GM12878 (cell line): ENCODE data around the gene SMPD1. TPM values are rescaled to one million over a fixed set of nuclear protein-coding genes. Genes with fewer than 3 reads are reported as not detected.

Source experiments
- ATAC-seq: fragments of 200-7000 bp; cut with Tn5 transposase; 3 replicates; pipeline ENCODE4 v1.9.1; 2020; ENCODE audit warnings: mild to moderate bottlenecking, moderate library complexity
- BruUV-seq: library from RNA; stranded (reverse); fragments of 400-500 nt; replicated peaks from 2 replicates; lab custom pipeline; 2021; lab: Mats Ljungman, UMichigan
- CTCF ChIA-PET: fragments of 300-600 bp; sonication (Branson Sonifier 250); formaldehyde crosslinking; extraction: SDS; loops from one replicate; lab custom pipeline; 2021; ENCODE audit warnings: inconsistent platforms; lab: Yijun Ruan, JAX
- POLR2A ChIA-PET: fragments of 350-600 bp; formaldehyde crosslinking; extraction: SDS; loops from one replicate; lab custom pipeline; 2021; ENCODE audit warnings: inconsistent platforms; lab: Charles Lee
- RAD21 ChIA-PET: fragments of 300-600 bp; sonication (Branson Sonifier 250); formaldehyde crosslinking; loops from one replicate; lab custom pipeline; 2023; ENCODE audit warnings: antibody characterized with exemption; ENCODE audit not compliant: unreplicated experiment; lab: Charles Lee
- SMC1A ChIA-PET: fragments of 300-600 bp; sonication (Branson Sonifier 250); formaldehyde crosslinking; loops from one replicate; lab custom pipeline; 2023; ENCODE audit not compliant: unreplicated experiment, uncharacterized antibody; lab: Charles Lee
- DNase-seq: peaks from one replicate; pipeline ENCODE4 v3.0.0-alpha.2; 2011; ENCODE audit warnings: low read depth, low spot score
- FAIRE-seq: peaks from 3 replicates; lab custom pipeline; 2011; peaks lifted over from hg19 to GRCh38; lab: Jason Lieb, UNC
- H2AFZ ChIP-seq: 2 replicates; pipeline ENCODE4 v1.6.0; 2011; ENCODE audit warnings: low read depth, low read length, control low read depth; ENCODE audit not compliant: control insufficient read depth
- H3K27ac ChIP-seq: 2 replicates; pipeline ENCODE4 v1.5.1; 2011; ENCODE audit warnings: control low read depth; ENCODE audit not compliant: control insufficient read depth, insufficient read depth
- H3K27me3 ChIP-seq, 2 experiments: replicated peaks in 1 of 2; 2 replicates each; pipeline versions ENCODE4 v1.6.0 to v1.6.1; 2011; ENCODE audit warnings: low read length in 1 of 2; ENCODE audit not compliant: control insufficient read depth in 2 of 2, insufficient read depth in 2 of 2
- H3K36me3 ChIP-seq, 2 experiments: 2 replicates each; pipeline ENCODE4 v1.5.1; 2011; ENCODE audit warnings: low read length in 1 of 2; ENCODE audit not compliant: control insufficient read depth in 2 of 2, insufficient read depth in 2 of 2
- H3K4me1 ChIP-seq: 2 replicates; pipeline ENCODE4 v1.6.1; 2011; ENCODE audit warnings: mild to moderate bottlenecking, low read length, moderate library complexity, mixed read lengths; ENCODE audit not compliant: control insufficient read depth, insufficient read depth
- H3K4me2 ChIP-seq: 2 replicates; pipeline ENCODE4 v1.6.0; 2011; ENCODE audit warnings: control low read depth; ENCODE audit not compliant: control insufficient read depth, insufficient read depth
- H3K4me3 ChIP-seq: fragments of 200-600 bp; sonication (generic); 2 replicates; pipeline ENCODE4 v1.5.1; 2016
- H3K79me2 ChIP-seq: 2 replicates; pipeline ENCODE4 v1.6.0; 2011; ENCODE audit warnings: low read length; ENCODE audit not compliant: control insufficient read depth, insufficient read depth
- H3K9ac ChIP-seq: 2 replicates; pipeline ENCODE4 v1.8.0; 2011; ENCODE audit warnings: low read length, control low read depth, mixed read lengths; ENCODE audit not compliant: control insufficient read depth, insufficient read depth
- H3K9me3 ChIP-seq: replicated peaks from 3 replicates; pipeline ENCODE4 v1.5.1; 2011; ENCODE audit warnings: mild to moderate bottlenecking, low read length; ENCODE audit not compliant: control insufficient read depth, insufficient read depth
- H4K20me1 ChIP-seq: 2 replicates; pipeline ENCODE4 v1.6.0; 2011; ENCODE audit not compliant: control insufficient read depth, insufficient read depth
- CEBPB ChIP-seq, 2 experiments: fragments of 150-350 bp in 1 of 2; IDR thresholded peaks; 2 replicates each; pipeline ENCODE4 v1.6.1; 2012 to 2014; ENCODE audit warnings: low read depth in 2 of 2, low read length in 2 of 2, borderline replicate concordance in 1 of 2, inconsistent platforms in 1 of 2
- CREM ChIP-seq: IDR thresholded peaks from 2 replicates; pipeline ENCODE4 v1.6.1; 2014; ENCODE audit warnings: antibody characterized with exemption, low read depth
- EED ChIP-seq: sonication (generic); IDR thresholded peaks from 2 replicates; pipeline ENCODE4 v1.6.1; 2016; ENCODE audit warnings: antibody characterized with exemption, low read depth
- ETV6 ChIP-seq, 2 experiments: fragments of 450-650 bp in 1 of 2; IDR thresholded peaks in 1 of 2; conservative IDR thresholded peaks in 1 of 2; 2 replicates each; pipeline ENCODE4 v1.6.1; 2014; ENCODE audit warnings: antibody characterized with exemption in 1 of 2, borderline replicate concordance in 1 of 2, low read depth in 1 of 2, mild to moderate bottlenecking in 1 of 2, moderate library complexity in 1 of 2
- HDAC2 ChIP-seq: fragments of 200-600 bp; sonication (generic); IDR thresholded peaks from 2 replicates; pipeline ENCODE4 v1.6.1; 2017
- NR2C1 ChIP-seq: fragments of 450-650 bp; IDR thresholded peaks from 2 replicates; pipeline ENCODE4 v1.6.1; 2017; ENCODE audit warnings: antibody characterized with exemption, mild to moderate bottlenecking, moderate library complexity
- NR2C2 ChIP-seq: IDR thresholded peaks from 2 replicates; pipeline ENCODE4 v1.6.1; 2011; ENCODE audit warnings: borderline replicate concordance, low read depth; ENCODE audit not compliant: control insufficient read depth, insufficient read length
- PRDM15 ChIP-seq: fragments of 450-650 bp; formaldehyde crosslinking; IDR thresholded peaks from 2 replicates; pipeline ENCODE4 v1.4.0; 2020; ENCODE audit warnings: mild to moderate bottlenecking, moderate library complexity
- RFX5 ChIP-seq: IDR thresholded peaks from 2 replicates; pipeline ENCODE4 v1.6.1; 2011; ENCODE audit warnings: low read depth, low read length, improper control_type of control experiment
- ZNF384 ChIP-seq: IDR thresholded peaks from 2 replicates; pipeline ENCODE4 v1.6.1; 2012; ENCODE audit warnings: low read depth, mild to moderate bottlenecking, low read length, improper control_type of control experiment, borderline replicate concordance
- WGBS: methylation state at CpG from one replicate; pipeline ENCODE4 v1.1.6; 2016; ENCODE audit warnings: low lambda C conversion rate; ENCODE audit not compliant: insufficient replicate concordance, insufficient coverage; ENCODE audit errors: missing lambda C conversion rate; 5-methylcytosine and 5-hydroxymethylcytosine counted together
- in situ Hi-C: fragments of 300-500 bp; cut with MboI; formaldehyde crosslinking; loops from 9 replicates; pipeline ENCODE4 v1.14.3; 2018; ENCODE audit warnings: mixed read lengths
- intact Hi-C: fragments of 100-400 bp; cut with micrococcal nuclease; formaldehyde crosslinking; loops from one replicate; pipeline ENCODE4 v1.14.2; 2022; ENCODE audit not compliant: unreplicated experiment
- polyA plus RNA-seq, 11 experiments: library from polyadenylated mRNA; depleted of rRNA in 4 of 11; unstranded in 6 of 11; stranded (reverse) in 5 of 11; fragments of >200 nt; fragmentation: Nextera tagmentation in 4 of 11; fragmentation: Illumina TruSeq in 1 of 11; extraction: Ambion mirVana in 4 of 11; extraction: Trizol in 1 of 11; gene quantifications; 1 replicate in 1 of 11; 2 replicates in 10 of 11; pipeline versions ENCODE4 v1.2.1 to v1.2.3, GENCODE V29; 2011 to 2016; ENCODE audit warnings: inconsistent platforms in 2 of 11, missing spikeins in 2 of 11, low read depth in 1 of 11
- total RNA-seq, 4 experiments: library from RNA; depleted of rRNA in 3 of 4; stranded (reverse); fragments of >200 nt in 3 of 4; fragmentation: Illumina TruSeq in 1 of 4; extraction: Trizol in 1 of 4; gene quantifications; 2 replicates each; pipeline versions ENCODE4 v1.2.1 to v1.2.3, GENCODE V29; 2013 to 2021

SMPD1 gene
- total and polyA plus RNA-seq, 10 of the 15 experiments (the other 5 are each of a cell fraction or from before 2014, with no cell fraction given), result 1.4 to 13.7 (median 6.2) TPM

DNA sequence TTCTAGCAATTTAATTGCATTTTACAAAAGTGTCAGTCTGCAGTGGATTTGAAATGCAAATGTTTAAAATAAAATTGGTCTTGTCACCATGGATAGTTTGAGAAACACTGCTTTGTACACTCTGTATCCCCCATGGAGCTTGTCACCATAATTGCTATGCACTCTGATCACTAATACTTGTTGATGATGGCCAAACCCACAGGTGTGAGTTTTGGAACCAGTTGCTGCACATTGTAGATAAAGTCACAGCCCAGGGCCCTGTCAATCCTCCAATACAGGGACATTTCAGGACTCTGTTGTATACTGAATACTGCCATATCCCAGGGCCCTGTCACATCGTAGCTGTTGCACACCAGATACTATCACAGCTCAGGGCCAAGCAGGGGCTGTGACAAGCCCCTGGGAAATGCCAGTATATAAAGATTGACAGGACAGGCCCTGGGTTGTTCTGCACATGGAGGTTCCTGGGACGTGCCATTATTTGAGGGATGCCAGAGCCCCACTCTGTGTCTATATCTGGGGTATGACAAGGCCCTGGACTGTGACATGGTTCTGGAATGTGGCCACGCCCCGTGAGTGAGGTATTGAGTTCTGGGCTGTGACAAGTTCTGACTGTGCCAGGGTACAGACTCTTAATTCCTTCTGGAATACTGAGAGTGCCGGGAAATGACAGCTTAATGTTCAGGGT, 27.9 kb upstream of the SMPD1 start:
- RAD21 ChIA-PET, result interaction anchor here (0.6 to 3.7 kb wide), 15 partner anchors 8 to 370 kb away, joined by 3 to 12 read pairs (median 4); no protein-coding TSS in a partner anchor
- no peaks in the 10 kb centered on the region for H3K79me2 ChIP-seq
- H3K9ac ChIP-seq, result no peak overlapping the region
- intact Hi-C loops, result no loop called here
- no peak for FAIRE-seq
- no peaks in the 10 kb centered on the region for H3K4me1 ChIP-seq
- no peak for DNase-seq
- H2AFZ ChIP-seq, result no peak overlapping the region
- BruUV-seq, result no TSS peak
- TF ChIP-seq CREM (no peak), NR2C1 (no peak), RFX5 (no peak), HDAC2 (no peak), NR2C2 (no peak), ZNF384 (no peak), CEBPB (IDR thresholded peaks at IDR 0.05; ENCODE audit: borderline replicate concordance in 1 of 2, low read depth in 2 of 2, low read length in 2 of 2) (no peak), PRDM15 (CRISPR knock-in tag) (no peak), ETV6 (conservative IDR thresholded peaks at IDR 0.05 in 1 of 2, IDR thresholded peaks at IDR 0.05 in 1 of 2; ENCODE audit: borderline replicate concordance in 1 of 2, low read depth in 1 of 2) (no peak), EED (no peak)
- TF ChIP-seq, all 136 proteins: peak for 0
- Histone ChIP-seq H3K27me3 (peaks cover 0 to 2% of the 10 kb centered on the region in 2 experiments; a peak in 1 of 4 replicates), H4K20me1 (no peaks in the 10 kb centered on the region), H3K9me3 (no peaks in the 10 kb centered on the region), H3K4me2 (no peak overlapping the region), H3K36me3 (no peaks in the 10 kb centered on the region), H3K4me3 (no peak overlapping the region), H3K27ac (no peak overlapping the region)
- SMC1A ChIA-PET, result interaction anchor here (0.6 to 3.1 kb wide), 18 partner anchors 8 to 359 kb away, joined by 3 to 21 read pairs (median 4); no protein-coding TSS in a partner anchor
- ATAC-seq, result no peak
- in situ Hi-C loops, result loop anchor here (5.0 kb wide), 1 partner anchor 340 kb away; no protein-coding TSS in a partner anchor
- CTCF ChIA-PET, result interaction anchor here (0.9 to 5.3 kb wide), 45 partner anchors 10 to 371 kb away, joined by 3 to 59 read pairs (median 5); partner anchors contain the start of genes ARFIP2, CNGA4, HPX and SMPD1
- POLR2A ChIA-PET, result no interaction called here
- 34% methylated on average over 5 of the region's 5 CpGs for WGBS
